Suprapubic skin (tissue), 4 donors: ENCODE data around the gene ANKLE2.

Experiments used
- CTCF ChIP-seq, 2 donors: fragments of 200-600 bp in 1 of 2; fragments of 450-650 bp in 1 of 2; sonication (generic) in 1 of 2; IDR thresholded peaks; one replicate each; pipeline ENCODE4 v1.5.1; 2016 to 2019; ENCODE audit warnings: antibody characterized with exemption in 2 of 2, mild to moderate bottlenecking in 1 of 2, moderate library complexity in 1 of 2
- EP300 ChIP-seq: sonication (generic); formaldehyde crosslinking; IDR thresholded peaks from one replicate; pipeline ENCODE4 v1.6.1; 2017; ENCODE audit warnings: antibody characterized with exemption
- POLR2A ChIP-seq, 2 donors: fragments of 450-650 bp; IDR thresholded peaks; one replicate each; pipeline ENCODE4 v1.6.1; 2017; ENCODE audit warnings: antibody characterized with exemption in 2 of 2, mild to moderate bottlenecking in 2 of 2, moderate library complexity in 2 of 2
- POLR2AphosphoS5 ChIP-seq, 3 donors: sonication (generic); formaldehyde crosslinking; IDR thresholded peaks; one replicate each; pipeline ENCODE4 v1.6.1; 2017; ENCODE audit warnings: antibody characterized with exemption in 3 of 3

GRCh38 chr12:132774646-132775275 lies 13.1 kb upstream of the ANKLE2 start:
- TF ChIP-seq CTCF (IDR thresholded peaks at IDR 0.05) (no peak), EP300 (no peak), POLR2A (IDR thresholded peaks at IDR 0.05) (no peak), POLR2AphosphoS5 (IDR thresholded peaks at IDR 0.05) (no peak)
